CD4-positive, alpha-beta T cell treated with Interleukin-6 at 100 ng/mL for 8 hours (primary cell): ENCODE measurements around the gene NLRC4.
"Not testable (repeated sequence)": the region's sequence is repeated elsewhere in the genome, so short reads cannot be mapped to it uniquely, and the experiment has no call there.

ENCODE experiments used
- DNase-seq: peaks from one replicate; pipeline ENCODE4 v3.0.0-alpha.2; 2020; ENCODE audit warnings: mixed read lengths, low spot score

The NLRC4 gene

GRCh38 chr2:32248299-32248698, 16.4 kb downstream of the NLRC4 start:
- DNase-seq, result no peak

GRCh38 chr2:32246911-32247310, 17.8 kb downstream of the NLRC4 start:
- DNase-seq, result no peak

- DNase-seq, result no peak
Measured at GRCh38 chr2:32242331-32242730, 22.4 kb downstream of the NLRC4 start.

GRCh38 chr2:32237996-32238395, 26.7 kb downstream of the NLRC4 start:
- no peak for DNase-seq

- DNase-seq, result no peak
Measured at GRCh38 chr2:32237488-32237887, 27.2 kb downstream of the NLRC4 start.

GRCh38 chr2:32235315-32235714, 29.4 kb downstream of the NLRC4 start:
- DNase-seq, result no peak

- DNase-seq, result no peak
Measured at GRCh38 chr2:32231959-32232358, 32.7 kb downstream of the NLRC4 start.

- no peak for DNase-seq
Measured at GRCh38 chr2:32229635-32230034, 35.1 kb downstream of the NLRC4 start.

- no peak for DNase-seq
Measured at GRCh38 chr2:32228181-32228580, 36.5 kb downstream of the NLRC4 start.

- DNase-seq, result no peak
Measured at GRCh38 chr2:32227492-32227891, 37.2 kb downstream of the NLRC4 start.

- no peak for DNase-seq
Measured at GRCh38 chr2:32222966-32223365, 41.7 kb downstream of the NLRC4 start.

- DNase-seq, result no peak
Measured at GRCh38 chr2:32220445-32220844, 44.2 kb downstream of the NLRC4 start.

GRCh38 chr2:32212295-32212694, 52.4 kb downstream of the NLRC4 start:
- DNase-seq, result no peak

GRCh38 chr2:32210767-32211408, 53.8 kb downstream of the NLRC4 start:
- DNase-seq, result no peak

- DNase-seq, result not testable (repeated sequence)
Measured at GRCh38 chr2:32203428-32203827, 61.3 kb downstream of the NLRC4 start.

- no peak for DNase-seq
Measured at GRCh38 chr2:32200814-32201213, 63.9 kb downstream of the NLRC4 start.

- no peak for DNase-seq
Measured at GRCh38 chr2:32192418-32192817, 72.3 kb downstream of the NLRC4 start.

GRCh38 chr2:32189011-32189410, 75.7 kb downstream of the NLRC4 start:
- DNase-seq, result no peak

GRCh38 chr2:32182667-32183066, 82.0 kb downstream of the NLRC4 start:
- DNase-seq, result no peak
